NCI-H82 treated with DMSO at 0.1 percent for 48 hours (cell line): ENCODE results near the gene PMFBP1.

Source experiments
- DNase-seq: peaks from one replicate; lab custom pipeline; 2025; ENCODE audit not compliant: unreplicated experiment; lab: John Stamatoyannopoulos, UW

The PMFBP1 gene

DNA sequence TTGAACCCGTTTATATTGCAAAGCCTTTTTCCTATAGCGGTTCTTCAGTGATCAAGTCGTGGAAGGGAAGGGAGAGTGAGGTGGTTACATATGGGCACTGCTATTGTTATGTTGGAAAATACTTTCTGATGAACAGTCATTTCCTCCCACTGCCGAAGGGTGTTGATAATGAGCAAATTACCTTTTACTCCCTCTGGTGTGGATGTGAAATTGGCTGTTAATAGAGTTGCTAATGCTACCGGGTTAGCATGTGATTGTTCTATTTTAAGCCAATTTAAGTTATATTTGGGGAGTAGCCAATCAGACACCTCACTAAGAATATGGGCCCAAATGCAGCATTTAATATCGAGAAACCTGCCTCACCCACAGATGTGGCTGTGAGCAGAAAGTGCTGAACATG, 15.6 kb upstream of the PMFBP1 start:
- no peak for DNase-seq

DNA sequence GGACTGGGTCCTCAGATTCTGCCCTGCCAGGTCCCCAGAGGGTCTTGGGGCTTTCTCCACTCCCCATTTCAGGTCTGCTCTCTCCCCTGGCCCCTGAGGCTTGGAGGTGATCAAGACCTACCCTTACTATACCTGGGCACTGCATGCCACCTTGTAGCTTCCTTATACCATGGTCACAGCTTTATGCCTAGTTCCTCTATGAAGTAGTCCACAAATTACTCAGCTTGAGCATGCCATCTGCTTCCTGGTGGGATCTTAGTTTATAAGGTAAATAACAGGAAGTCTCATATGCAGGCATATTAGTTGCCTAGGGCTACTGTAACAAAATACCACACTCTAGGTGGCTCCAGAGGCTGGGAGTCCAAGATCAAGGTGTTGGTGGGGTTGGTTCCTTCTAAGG, 11.0 kb upstream of the PMFBP1 start:
- DNase-seq: no peak

DNA sequence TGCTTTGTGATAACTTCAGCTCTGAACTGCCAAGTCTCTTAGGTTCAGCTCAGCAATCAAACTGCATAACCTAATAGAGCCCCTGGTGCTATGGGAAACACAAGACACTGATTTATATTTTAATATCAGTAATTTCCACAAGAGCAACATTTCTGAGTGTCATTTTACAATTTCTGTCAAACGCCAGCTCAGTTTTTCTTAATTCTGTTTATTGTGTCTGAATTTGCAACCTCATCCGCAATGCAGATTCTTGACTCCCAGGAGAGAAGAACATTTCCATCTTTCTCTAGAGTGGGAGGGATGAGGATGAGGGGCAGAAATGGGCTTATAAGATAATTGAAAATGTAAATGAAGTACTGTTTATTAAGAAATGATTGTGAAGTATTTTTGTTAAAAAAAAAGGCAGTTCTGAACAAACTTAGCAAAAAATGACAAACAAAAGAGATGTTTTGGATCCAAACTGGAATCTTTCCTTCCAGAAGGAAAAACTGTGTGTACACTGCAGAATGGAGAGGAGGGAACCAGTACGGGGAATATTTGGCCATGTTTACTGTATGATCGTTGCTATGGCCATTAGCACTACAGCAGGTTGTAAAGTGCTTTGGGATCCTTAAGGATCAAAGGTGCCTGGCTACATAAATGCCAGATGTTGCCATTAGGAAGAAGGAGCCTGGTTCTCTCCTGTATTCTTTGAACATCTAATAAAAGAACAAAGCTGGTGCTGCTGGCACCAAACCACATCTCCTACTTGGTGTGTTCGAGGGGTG, 7.4 kb upstream of the PMFBP1 start:
- no peak for DNase-seq

DNA sequence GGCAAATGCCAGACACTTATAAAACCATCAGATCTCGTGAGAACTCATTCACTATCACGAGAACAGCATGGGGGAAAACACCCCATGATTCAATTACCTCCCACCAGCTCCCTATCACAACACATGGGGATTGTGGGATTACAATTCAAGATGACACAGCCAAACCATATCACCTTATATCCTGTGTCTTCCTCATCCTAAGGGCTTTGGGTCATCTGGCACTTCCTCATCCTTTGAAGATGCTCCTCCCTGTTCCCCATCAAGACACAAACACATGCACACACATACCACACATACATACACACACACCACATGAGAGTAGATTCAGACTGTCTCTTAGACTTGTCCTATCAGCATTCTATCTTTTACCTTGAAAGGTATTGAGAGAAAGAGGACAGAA, 2.8 kb upstream of the PMFBP1 start:
- no peak for DNase-seq

DNA sequence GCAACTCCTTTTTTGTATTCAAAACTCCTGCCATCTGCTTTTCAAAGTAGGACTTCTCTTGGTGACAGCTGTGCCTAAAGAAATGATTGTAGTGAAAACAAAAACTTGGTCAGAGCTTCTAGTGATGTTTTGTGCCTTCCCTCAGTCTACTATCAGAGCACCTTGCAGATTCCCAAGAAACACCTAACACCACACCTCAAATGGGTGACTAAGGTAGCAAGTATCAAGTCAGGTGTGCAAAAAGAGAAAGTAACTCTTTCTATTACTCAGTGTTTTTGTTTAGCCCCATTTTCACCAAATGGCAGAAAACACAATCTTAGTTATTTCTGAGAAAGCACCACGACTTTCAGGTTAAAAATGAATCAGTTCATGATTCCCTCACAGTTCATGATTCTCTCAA, 2.0 kb upstream of the PMFBP1 start:
- no peak for DNase-seq

DNA sequence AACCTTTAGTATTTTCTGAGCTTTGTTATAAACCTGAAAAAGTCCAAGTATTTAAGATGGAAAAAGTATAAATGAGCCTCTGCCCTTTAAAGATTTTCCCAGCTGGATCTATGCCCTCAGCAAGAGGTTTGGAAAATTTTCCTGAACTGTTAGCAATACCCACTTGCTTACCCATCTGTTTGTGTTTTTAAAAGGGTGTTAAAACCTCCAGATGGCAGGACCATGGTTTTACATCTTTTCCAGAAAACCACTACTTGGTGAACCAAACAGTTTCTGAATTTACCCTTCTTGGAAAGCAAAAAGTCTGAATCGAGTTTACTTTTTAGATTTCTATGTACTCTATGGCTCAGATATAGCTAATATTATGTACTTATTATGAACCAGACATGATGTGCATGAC, 719 bp downstream of the PMFBP1 start:
- DNase-seq: no peak

DNA sequence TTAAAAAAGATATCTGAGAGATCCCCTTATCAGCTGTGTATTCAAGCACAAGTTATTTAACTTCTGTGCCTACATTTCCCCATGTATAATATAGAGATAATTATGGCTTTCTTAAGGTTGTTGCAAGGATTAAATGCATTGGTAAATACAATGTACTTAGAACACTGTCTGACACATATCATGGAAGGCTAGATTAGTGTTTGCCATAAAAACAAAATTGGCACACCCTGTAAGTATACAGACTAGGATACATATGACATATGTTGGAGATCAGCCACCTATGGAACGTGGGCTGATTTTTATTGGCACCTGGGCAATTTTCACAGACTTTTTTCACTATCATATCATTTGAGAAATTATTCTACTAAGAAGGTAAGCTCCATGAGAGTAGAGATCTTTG, 2.2 kb downstream of the PMFBP1 start:
- DNase-seq: no peak

DNA sequence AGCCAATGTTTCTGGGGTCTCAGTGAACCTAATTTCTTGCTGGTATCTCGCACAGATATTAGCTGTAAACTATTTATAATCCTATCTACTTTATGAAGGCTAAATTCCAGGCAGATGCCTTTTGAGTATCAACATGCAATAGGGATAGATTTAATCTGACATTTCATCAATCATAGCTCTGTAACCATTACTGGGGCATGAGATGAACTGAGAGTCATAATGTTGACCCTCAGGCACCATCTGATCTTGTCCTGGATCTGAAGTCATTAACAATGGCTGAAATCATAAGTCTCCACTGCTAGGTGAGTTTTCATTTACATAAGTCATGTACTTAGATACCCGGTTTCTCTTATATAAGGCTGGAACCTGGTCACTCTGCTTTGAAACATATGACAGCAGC, 3.6 kb downstream of the PMFBP1 start:
- DNase-seq: no peak

DNA sequence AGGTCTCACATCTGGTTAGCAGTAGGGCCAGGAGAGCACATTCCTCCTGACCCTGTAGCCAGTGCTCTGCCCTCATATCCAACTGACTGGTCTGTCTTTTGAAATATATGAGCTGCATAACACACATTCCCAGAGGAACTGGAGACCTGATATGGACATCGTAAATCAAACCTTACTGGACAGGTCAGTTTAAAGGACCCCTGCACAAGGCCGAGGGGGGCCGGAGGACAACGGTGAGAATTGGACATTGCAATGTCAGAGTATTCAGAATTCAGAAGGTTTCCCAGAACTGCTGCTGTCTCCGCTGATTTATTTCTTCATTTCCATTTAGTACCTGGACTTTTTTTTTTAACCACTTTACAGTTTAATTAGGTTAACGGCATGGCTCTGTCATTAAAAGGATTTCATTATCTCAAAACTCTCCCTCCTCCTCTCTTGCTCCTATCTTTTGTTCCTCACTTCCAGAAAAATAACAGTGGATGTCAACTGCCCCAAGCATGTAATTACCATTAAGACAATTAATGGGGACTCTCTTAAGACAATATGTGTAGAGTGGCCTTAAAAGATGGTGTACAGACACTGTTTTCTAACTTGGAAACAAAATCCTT, 4.9 kb downstream of the PMFBP1 start:
- DNase-seq: no peak

DNA sequence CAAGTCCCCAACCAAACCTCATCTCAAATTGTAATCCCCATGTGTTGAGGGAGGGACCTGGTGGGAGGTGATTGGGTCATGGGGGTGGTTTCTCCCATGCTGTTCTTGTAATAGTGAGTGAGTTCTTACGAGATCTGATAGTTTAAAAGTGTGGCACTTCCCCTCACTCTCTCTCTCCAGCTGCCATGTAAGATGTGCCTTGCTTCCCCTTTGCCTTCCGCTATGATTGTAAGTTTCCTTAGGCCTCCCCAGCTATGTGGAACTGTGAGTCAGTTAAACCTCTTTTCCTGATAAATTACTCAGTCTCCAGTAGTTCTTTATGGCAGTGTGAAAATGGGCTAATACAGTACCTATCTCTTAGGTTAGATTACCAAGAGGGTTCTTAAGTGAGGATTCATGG, 5.8 kb downstream of the PMFBP1 start:
- no peak for DNase-seq

DNA sequence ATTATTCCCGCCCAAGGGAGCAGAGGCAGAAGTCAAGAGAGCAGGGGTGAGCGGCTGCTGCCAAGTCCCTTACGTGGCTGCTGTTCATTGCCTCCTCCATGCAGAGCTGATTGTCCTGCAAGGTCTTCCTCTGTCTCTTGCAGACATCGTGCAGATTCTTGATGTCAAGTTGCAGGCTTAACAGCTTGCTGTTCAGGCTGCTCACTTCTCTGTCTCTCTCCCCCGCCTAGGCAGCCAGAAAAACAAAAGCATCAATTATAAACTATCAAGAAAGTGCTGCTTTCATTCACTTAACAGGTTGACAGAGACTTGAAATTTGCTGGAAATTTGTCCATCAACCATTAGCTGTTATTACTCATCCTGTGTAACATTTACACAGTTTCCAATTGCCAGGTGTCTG, 7.3 kb downstream of the PMFBP1 start:
- no peak for DNase-seq

DNA sequence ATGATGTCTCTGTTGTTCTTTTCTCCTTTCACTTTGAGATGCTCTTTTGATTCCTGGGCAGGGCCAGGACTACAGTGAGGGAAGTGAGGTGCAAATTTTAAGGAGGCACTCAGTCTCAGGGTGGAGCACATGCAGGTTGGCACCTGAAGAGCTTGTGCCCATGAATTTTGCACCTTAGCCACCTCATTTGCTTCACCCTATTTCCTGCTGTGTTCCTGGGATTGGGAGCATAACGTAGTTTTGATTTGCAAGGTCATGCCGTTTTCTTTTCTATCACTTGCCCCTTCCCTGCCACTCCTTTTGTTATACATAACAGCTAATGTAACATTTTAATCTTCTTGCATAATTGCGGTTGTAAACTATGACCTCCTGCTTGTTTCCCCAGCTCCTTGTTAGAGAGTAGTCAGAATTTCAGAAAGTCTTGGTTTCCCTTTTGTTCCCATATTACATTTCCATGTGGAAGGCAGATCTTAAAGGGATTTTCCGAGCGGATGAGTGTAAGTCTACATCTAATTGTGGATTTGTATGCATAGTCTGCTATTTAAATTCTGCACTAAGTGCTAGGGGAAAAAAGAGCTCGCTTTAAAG, 9.8 kb downstream of the PMFBP1 start:
- DNase-seq: no peak

DNA sequence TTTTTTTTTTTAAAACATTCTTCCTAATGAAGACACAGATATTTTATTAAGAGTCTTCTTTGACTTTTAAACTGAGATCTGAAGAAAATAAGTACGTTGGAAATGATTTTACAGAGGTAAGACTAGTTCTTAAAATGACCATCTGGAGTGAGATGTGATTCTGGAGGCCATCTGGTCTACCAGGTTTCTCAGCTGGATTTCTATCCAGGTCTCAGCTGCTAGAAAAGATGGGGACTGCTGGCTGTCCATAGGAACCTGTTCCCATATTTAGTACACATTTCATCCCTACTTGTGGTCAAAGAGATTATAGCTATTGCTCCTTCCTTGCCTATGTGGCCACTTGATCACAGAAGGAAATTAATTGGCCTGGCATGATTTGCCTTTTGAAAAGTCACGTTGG, 12.2 kb downstream of the PMFBP1 start:
- DNase-seq: no peak

DNA sequence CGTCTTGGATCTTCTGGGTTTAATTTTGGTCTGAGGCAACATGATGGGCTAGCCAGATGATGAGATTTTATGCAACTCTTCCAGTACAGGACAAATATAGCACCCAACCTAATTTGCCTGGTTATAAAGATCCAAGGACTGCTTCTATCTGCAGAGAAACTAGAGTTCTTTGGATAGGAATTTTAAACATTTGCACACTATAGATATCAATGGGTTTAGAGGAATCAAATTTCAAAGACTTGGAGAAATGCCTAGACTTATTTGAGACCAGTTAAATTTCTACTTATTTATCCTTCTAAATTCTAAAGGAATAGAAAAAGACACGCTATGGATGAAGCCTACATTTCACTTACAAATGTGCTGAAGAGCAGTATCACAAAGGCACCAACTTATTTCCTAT, 12.6 kb downstream of the PMFBP1 start:
- no peak for DNase-seq

DNA sequence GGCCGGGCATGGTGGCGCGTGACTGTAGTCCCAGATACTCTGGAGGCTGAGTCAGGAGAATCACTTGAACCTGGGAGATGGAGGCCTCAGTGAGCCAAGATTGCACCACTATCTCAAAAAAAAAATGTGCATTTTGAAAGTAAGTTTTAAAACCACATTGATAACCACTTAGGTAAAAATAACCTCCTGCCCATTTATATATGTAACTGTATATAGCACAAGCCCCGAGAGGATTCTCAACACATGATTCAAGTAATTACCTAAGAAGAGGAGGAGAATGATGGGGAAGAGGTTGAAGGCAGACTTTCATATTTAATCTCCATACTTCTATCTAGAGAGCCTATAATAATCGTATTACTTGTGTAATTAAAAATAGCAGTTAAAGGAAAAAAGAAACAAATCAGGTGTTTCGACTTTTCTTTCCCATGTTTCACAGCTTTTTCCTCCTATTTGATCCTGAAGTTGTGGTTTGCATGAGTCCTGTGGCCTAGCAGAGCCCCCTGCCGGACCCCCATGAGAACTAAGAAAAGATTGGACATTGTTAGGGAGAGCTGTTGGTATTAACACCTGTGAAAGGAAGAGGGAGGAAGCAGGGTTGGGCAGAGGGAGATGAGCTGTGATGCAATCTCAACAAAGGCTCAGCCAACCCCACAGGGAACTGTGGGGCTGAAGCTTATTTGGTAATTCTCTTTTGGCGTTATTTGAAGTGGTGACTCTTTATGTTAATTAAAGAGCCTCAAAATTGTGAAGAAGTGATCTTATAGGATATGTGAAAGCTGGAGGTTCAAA, 22.1 kb downstream of the PMFBP1 start:
- no peak for DNase-seq

DNA sequence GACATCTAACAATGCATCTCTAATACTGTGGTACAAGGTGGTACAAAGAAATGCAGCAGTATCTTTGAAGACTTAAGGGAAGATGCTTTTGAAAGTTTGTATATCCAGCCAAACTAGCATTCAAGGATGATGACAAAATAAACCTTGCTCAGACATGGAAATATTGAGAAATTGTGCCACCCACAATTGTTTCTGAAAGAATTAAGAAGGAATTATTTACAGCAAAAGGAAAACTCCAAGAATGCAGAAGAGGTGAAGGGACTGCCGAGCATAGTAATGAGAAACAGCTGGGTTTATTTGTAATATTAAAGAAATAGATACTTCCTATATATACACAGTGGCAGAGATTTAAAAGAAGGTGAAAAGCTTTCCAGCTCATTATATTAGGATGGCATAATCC, 29.5 kb downstream of the PMFBP1 start:
- DNase-seq: no peak

DNA sequence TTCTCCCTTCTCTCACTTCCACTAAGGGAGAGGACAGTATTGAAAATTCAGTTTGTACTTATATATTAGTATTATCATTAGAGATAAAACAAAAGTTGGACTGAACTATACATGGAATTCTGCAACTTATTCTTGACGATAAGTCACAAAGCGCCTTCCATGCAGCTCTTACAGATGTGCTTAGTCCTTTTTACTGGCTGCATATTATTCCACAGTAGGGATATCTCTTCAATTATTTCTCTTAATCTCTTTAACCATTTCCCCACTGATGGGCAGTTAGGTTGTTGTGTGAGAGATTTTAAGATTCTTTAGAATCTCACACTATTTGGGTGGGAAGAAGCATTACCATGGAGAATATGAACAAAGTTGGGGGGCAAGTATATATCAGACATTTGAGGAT, 32.0 kb downstream of the PMFBP1 start:
- no peak for DNase-seq

DNA sequence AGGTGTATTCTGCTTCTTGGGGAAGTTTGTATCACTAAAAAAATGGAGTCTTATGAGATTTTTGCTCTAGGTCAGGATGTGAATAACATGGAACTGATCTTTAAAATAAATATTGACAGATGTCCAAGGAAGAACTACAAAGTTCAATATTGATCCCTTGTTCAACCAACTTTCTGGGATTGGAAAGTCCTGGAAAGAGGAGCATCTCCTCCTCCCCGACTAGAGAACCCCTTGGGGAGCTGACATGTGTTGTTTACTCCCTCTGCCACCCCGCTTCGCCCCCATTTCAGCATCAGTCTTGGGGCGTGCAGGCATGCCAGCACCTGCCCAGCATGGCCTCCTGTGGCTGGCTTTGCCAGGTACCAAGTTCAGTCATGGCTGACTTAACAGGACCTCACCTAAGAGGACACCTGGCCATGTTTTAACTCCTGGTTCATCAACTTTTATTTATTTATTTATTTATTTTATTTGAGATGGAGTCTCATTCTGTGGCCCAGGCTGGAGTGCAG, 33.8 kb downstream of the PMFBP1 start:
- DNase-seq: no peak

DNA sequence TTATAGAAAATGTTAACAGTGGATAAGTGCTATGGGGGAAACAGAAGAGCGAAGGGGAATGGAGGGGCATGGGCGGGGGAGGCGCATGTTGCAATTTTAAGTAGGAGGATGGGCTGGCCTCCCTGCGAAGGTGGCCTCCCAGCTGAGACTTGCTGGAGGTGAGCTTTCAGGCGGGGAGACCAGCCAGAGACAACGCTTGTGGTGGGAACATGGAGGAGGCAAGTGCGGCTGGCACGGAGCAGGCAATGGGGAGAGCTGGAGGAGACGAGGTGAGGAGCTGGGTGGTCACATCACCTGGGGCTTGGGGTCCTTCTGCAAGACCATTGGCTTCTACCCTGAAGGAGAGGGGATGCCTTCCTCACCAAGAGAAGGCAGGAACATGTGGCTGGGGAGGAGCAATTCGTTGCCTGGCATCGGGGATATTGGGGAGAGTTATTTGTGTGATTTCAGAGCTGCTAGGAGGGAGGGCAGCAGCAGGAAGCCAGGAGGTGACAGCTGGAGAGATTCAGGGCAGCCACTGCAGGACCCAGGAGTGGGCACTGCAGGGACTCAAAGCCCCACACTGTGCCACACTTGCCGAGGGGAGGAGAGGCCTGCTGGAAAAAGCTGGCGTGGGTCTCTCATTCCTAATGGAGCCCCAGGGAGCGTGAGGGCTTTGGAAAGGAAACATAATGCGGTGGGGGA, 34.4 kb downstream of the PMFBP1 start:
- DNase-seq: no peak

DNA sequence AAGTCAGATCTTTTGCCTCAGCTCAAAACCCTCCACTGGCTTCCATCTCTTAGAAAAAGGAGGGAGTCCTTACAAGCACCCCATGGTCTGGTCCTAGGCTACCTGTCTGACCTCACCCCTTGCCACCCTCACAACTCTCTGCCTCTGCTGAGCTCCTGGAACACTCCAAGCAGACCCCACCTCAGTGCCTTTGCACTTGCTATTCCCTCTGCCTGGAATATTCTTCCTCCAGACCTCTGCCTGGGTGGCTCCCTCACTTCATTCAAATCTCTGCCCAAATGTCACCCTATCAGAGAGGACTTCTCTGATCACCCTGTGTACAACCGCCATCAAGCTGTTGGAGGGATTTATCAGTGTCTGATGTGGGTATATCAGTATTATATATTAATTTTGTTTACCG, 37.4 kb downstream of the PMFBP1 start:
- no peak for DNase-seq

DNA sequence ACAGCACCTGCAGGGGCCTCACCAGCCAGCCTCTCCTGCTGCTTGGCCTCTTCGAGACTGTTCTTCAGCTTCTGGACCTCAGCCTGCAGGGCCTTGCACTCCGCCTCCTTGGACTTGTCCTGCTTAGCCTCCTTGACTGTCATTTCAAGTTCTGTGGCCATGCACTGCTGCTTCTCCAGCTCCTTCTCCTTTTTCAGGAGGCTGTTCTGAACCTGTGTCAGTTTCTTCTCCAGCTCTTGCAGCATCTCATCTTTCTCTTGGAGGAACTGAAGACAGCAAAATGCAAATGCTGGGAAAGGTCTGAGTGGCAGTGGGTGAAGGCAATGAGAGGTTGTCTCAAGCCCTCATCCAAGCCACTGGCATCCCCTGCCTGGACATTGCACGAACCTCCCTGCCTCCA, 39.2 kb downstream of the PMFBP1 start:
- no peak for DNase-seq
